Raji (cell line): ENCODE measurements around the gene GK2.

Source experiments
- POLR2A ChIP-seq: IDR thresholded peaks from 2 replicates; pipeline ENCODE4 v1.6.1; 2011; ENCODE audit warnings: low read depth, low read length, control low read depth; ENCODE audit not compliant: insufficient read depth

The GK2 gene

DNA sequence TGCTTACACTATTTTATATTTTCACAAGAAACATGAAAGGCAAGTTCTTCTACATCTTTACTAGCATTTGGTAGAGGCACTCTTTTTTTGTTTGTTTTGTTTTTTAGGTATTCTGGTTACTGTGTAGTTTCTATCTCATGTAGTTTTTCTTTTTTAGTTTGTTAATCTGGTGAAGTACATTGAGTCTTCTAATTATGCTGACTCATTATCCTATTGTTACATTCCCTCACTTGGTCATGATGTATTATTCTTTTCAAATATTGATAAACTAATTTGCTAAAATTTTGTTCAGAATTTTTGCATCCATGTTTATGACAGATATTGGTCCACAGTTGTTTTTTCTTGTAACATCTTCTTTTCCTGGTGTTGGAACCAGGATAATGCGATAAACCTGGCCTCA lies 4.7 kb downstream of the GK2 start:
- TF ChIP-seq POLR2A = no peak

DNA sequence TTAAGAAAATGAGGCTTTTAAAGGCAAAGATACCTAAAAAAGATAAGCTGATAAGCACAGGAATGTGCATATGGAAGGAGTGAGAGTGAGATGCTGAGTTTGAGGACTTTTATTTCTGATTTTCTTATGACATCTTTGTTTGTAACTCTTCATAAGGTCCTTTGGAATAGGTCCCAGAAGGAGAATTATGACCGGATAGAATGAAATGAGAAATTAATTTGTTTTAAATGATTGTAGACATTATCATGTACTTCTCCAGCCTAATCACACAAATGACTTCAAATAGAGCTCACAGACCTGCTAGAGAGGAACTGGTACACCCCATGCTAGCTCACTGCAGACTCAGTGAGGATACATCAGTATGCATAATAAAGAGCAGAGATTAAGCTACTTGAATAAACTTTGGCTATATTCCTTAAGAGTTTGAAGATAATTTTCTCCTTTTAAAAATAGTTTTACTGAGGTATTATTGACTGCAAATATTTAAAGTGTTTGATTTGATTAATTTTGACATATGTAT lies 5.6 kb downstream of the GK2 start:
- TF ChIP-seq POLR2A = no peak

DNA sequence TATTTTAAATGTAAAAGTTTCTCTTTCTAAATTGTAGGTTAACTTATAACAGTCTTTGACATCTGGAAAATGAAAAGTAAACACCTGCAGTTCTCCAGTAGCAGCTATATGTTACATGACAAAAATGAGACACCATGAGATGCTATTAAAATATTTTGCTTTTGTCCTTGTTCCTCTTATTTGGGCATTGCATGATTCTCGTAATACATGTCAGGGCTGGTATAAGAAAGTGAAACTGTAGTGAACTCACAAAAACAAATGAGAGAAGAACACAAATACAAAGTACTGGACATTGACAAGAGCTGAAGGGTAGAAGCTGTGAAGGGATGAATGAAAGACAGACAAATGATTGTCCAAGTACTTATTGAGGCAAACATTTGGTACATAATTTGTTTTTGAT lies 9.0 kb downstream of the GK2 start:
- no peak for TF ChIP-seq POLR2A

DNA sequence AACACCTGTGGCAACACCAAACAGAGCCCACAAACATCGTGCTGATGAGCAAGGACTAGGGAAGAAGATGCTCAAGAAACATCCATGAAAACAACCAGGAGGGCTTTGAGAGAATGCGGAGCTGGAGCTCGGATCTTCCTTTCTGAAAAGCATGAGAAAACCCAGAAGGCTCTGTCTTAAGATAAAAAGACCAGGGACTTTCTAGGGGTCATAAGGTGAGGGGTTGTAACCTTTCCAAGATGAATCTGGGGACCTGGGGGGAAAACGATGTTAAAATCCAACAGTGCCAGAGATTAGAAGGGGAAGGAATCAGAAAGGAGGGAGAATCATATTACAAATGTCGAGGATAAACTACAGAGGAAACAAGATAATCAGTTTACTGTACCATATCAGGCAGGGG lies 10.1 kb downstream of the GK2 start:
- no peak for TF ChIP-seq POLR2A

DNA sequence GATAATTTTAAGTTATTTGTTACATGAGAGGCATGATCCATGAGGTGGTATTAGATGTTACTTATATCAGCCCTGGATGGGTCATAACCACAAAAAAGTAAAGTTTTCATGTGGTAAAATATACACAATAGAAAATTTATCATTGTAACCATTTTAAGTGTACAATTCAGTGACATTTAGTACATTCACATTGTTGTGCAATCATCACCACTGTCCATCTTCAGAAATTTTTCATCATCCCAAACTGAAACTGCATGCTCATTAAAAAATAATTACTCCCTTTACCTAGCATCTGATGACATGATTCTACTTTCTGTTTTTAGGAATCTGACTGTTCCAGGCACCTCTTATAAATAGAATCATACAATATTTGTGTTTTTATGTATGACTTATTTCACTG lies 11.2 kb downstream of the GK2 start:
- no peak for TF ChIP-seq POLR2A

DNA sequence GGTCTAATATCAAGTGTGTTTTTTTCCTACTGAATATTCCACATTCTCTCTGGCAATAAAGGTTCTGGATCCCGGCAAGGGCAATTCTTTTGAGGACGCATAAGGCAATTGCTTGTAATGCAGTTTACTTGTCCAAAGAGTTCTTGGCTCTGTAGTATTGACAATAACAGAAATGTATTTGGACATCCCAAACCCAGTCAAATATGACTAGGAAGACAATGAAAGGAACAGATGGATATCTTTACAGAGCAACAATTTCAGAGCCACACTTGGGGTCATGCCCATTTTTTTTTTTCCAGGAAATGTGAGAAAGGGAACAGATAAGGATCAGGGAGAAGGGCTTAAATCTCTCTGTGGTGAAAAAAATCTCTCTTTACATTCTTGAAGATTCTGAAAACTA lies 12.2 kb downstream of the GK2 start:
- TF ChIP-seq POLR2A = no peak

DNA sequence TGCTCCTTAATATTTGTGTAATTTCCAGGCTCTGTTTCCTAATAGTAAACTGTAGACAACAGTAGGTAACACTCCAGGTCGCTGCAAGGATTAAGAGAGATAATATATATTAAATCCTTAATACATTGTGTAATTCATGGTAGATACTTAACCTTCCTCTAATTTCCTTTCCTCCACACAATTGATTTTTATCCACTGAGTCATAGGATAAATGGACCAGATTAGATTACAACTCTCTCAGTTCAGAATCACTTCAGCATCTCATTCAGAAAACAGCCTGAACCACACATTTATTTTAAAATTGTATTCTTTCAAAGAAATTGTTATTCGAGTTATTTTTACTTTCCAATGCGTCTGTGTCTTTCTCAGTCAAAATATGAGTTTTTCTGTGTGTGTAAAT lies 17.1 kb downstream of the GK2 start:
- TF ChIP-seq POLR2A = no peak

DNA sequence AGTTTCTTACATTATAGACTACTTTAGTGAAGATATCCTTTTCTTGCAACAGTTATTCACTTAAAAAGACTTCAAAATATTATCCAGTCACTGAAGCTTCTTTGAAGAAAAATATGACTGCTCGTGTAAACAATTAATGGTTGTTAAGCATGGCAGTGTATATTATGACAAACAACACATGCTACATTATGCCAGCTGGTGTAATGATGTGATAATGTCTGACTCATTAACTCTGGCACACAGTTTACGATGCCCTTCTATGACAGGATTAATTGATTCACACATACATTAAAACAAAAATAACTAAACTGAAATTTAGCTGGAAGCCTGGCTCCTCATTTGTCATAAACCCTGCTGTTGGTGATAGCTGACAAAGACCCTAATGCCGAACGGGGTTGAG lies 22.4 kb downstream of the GK2 start:
- no peak for TF ChIP-seq POLR2A

DNA sequence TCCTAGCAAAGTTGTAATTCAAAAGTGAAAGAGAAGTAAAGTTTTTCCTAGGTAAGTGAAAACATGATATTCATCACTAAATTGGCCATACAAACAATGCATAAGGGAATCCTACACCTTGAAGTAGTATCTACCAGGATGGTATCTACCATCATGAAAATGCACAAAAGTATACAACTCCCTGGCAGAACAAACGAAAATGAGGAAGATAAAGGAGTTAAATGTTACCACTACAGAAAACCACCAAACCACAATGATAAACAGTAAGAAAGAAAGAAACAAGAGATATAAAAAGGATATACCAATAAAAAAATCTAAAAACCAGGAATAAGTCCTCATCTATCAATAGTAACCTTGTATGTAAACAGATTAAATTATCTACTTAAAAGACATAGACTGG lies 26.9 kb downstream of the GK2 start:
- no peak for TF ChIP-seq POLR2A

DNA sequence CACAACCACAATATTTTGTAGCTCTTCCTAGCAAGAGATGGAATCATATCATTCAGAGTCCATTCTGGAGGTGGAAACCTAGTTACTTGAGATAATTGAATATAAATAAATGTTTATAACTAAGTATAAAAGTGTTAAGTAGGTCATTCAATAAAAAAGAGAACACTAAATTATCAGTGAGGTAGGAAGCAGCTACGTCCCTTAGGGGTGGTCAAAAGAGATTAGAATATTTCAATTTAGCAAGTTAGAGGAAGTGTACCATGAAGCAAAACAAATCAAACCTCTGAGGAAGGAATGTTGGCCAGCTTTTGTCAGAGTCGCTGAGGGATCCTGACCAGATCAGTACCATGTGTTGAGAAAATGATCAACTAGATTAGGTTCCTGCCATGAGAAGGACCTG lies 38.0 kb downstream of the GK2 start:
- no peak for TF ChIP-seq POLR2A

DNA sequence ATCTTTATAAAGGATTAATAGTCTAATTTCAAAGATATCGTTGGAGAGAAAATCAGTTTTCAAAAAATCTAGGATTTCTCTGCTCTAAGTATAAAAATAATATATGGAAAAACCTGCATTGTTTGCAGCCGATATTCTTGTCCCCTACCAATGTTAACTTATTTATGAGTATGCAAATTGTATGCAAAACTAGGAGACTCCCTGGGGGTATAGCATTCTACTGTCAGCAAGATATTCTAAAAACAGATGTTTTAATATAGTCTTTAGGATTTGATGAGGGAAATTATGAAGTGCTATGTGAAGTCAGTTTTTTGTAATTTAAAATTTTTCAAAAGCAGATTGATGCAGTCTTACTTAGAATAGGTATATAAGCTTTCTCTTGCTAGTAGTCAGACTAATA lies 40.9 kb downstream of the GK2 start:
- TF ChIP-seq POLR2A = no peak

DNA sequence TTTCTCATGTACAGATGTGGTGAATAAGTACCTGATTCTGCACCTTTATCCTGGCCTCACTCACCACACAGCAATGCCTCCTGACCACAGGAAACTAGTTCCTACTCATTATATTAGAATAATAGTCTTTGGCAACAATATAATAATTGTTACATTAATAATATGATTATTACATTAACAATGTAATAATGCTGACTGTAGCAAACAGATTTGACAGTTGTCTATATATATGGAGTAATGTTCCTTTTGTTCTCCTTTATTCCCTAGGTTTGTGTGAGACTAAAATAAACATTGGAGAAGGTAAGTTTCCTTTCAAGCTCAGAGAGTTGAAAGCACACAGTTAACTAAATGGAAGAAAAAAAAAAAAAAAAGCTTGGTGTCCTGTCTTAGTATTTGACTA lies 41.6 kb downstream of the GK2 start:
- no peak for TF ChIP-seq POLR2A

DNA sequence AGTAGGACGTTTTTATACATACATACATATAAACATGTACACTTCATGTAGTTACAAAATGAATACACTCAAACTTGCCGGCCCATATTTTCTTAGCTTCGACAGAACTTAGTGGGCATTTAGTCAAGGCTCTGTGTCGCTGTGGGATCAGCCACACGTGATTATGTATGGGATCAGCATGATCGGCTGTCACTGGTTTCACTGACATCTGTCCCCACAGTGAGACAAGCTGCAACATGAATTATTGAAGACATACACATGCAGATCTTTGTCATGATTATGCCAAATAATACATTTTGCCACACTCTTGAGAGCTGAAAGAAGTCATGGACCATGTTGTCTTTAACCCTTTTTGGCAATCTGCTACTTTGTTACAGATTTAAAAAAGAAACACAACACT lies 44.0 kb downstream of the GK2 start:
- no peak for TF ChIP-seq POLR2A

DNA sequence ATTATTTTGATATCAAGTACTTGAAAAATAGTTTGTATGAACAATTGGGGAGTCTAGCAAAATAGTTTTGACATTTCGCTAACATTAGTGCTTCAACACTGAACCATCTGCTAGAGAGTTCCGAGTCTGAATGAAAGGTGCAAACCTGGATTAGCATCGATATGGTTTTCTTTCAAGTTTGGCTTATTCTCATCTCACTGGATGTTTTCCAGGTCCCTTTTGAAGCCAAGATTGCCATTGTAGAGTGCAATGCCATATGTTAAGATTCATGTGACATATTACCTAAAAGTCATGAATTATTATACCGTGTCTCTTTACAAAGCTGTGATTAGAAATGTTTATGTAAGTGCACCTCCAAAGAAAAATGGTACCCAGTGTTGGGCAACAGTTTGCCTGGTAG lies 45.4 kb downstream of the GK2 start:
- no peak for TF ChIP-seq POLR2A

DNA sequence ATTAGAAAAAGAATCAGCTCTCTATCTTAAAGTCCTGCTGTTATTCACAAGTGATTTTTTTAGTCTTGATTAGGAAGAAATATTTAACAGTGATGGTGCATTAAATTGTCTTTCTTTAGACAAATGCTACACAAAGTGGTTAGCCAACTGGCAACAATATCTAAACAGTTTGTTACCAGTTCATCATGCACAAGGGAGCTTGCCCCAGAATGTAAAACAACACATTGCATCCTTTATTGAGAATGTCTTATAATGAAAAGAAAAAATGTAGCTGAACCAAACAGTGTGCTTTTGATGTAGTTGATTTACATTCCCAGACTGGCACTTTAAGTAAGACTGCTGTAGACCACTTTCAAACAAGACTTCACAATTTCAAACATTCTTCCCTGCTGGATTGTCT lies 48.0 kb downstream of the GK2 start:
- TF ChIP-seq POLR2A = no peak

DNA sequence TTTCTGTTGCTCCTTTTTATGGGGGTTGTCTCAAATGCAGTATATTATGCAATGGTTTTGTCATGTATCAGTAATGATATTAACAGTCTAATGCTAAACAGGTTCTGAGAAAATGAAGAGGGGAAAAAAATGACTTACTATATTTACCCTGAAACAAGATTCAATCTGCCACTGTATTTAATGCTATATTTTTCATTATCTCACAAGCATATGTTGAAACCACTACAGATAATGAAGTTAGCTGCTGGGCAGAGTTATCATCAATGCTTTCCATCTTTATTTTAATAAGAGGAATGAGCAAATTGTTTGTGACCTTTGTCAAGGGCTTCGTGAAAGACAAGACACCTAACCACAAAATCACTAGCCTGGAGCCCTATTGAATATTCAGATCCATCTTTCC lies 49.6 kb downstream of the GK2 start:
- no peak for TF ChIP-seq POLR2A

DNA sequence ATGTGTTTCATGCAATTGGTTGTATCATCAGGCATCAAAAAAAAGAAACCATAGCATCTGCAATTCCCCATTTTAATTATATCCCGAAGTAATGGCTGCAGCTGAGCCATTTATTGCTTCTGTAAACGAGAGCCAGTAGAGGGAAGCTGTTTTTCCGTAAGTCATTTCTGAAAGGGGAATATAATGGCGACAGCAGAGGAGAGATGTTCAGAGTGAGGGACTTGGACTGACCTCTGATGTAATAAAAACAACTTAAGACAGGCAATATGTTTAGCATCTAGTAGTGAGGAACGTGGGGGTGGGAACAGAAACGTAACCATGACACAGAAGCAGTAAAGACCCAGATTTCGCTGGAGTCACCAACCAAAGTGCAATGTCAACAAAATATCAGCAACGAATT lies 50.7 kb downstream of the GK2 start:
- no peak for TF ChIP-seq POLR2A
